HG02642 (cell line): ENCODE results near the gene COL6A3.
"Not testable (repeated sequence)": the region's sequence is repeated elsewhere in the genome, so short reads cannot be mapped to it uniquely, and the experiment has no call there.

Experiments
- ATAC-seq: cut with Tn5 transposase; IDR thresholded peaks from one replicate; pipeline ENCODE4 v1.9.1; 2021; ENCODE audit warnings: mild to moderate bottlenecking; ENCODE audit not compliant: unreplicated experiment, poor library complexity

Gene COL6A3

DNA sequence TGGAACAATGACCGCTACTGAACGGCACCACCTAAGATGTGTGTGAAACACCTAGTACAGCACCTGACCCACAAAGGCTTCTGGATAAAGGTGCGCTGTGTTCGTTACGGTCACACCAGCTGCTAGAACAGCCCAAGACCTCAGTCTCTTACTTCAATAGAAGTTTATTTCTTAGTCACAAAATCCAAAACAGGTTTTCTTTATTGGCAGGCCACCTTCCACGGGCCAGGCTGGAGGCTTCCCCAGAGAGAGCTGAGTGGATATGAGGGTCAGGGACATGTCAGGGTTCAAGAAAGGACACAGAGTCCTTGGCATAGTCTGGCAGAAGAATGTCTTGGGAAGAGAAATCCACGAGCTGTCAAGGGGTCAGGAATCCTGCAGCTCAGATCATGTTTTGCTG is 92.2 kb downstream of the COL6A3 start:
- ATAC-seq = no peak

DNA sequence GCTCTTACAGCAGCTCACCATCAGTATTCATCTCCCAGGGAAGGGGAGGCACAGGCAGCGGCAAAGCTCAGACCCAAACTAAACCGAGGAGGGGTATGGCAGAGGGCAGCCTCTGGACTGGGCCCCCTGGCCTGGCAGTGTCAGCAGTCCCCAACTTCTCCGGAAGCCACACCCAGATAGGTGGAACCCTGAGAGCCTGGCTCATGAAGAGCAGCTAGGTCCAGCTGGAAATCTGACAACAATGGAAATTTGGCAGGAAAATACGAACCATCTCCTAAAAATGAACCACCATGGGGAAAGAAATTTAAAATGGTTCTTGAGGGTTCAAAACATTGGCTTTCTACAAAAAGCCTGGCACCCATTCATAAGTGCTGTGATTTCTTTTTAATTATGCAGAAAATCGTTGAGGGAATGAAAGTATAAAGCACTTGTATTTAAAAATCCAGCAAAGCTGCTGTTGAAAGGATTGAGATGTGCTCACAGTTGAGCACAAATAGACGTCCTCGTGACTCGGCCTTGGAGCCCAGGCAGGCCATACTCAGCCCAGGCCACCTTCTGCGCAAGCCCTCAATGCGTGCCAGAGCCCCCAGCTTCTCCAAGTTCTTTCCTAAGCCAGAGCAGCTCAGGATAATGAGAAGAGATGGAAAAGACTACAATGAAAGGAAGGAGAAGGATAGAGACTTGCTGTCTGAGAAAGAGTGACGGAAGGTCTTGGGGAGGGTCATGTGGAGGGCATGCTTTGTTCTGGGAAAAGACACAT is 93.0 kb downstream of the COL6A3 start:
- ATAC-seq = no peak

DNA sequence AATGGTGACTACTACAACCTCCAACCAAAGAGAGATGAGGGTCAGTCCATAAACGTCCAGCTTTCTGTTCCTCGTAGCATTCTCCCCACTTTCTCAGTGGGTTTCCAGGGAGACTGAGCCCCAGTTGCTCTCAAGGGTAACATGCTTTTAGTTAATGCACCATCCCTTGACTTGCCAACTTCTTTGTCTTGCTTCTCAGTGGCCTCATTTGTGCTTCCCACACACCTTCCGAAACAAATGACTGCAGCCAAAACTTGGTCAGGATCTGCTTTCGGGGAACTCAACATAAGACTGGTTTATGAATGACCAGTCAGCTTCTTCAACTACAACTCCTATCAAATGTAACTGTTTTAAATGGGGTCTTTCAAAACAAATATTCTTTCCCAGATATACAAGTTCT is 94.1 kb downstream of the COL6A3 start:
- no peak for ATAC-seq

DNA sequence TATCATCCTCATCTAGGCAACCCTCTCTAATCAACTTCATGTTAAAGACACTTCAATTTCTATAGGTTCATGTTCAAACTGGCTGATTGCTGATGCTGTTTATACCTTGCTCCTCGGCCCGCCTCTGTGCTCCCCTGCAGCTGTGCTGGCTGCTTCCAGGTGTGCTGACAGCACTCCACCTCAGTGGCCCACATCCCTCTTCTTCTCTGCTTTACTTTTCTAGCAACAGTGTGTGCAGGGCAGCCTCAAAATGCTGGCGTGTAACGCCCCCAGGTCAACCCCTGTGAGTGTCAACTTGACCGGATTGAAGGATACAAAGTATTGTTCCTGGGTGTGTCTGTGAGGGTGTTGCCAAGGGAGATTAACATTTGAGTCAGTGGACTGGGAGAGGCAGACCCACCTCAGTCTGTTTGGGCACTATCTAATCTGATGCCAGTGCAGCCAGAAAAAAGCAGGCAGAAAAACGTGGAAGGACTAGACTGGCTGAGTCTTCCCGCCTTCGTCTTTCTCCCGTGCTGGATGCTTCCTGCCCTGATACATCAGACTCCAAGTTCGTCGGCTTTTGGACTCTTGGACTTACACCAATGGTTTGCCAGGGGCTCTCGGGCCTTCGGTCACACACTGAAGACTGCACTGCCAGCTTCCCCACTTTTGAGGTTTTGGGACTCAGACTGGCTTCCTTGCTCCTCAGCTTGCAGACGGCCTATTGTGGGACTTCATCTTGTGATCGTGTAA is 94.7 kb downstream of the COL6A3 start:
- ATAC-seq = no peak

DNA sequence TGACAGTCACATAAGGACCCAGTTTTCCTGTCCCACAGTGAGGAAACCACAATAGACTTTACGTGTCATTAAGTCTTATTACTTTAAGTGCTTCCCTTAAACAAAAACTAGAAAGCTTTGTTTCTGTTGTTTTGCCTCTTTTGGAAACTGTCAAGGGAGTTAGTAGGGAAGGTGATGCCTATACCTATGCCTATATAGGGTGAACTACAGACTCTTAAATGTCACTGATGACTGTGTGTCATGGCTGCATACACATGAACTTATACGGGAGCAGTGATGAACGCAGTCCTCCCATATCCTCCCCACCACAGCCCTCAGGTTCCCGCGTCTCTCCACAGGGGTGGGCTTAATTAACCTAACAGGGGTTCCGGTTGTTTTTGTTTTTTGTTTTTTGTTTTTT is 97.6 kb downstream of the COL6A3 start:
- ATAC-seq = no peak

DNA sequence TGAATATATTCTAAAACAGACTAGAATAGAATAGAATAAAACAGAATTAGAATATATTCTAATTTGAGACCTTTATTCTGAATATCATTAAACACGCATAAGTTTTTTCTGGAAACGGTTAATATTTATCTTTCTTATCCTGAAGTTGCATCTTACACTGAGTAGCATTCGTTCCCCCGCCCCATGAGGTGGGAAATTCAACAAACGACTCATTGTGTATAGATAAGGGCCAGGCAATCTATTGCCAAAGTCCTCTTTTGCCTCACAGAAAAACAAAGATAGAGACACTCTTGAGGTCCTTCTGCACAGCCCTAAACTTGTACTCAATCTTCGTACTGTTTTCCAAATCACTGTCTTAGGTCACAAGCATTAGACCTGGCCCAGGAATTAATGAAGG is 98.1 kb downstream of the COL6A3 start:
- no peak for ATAC-seq

DNA sequence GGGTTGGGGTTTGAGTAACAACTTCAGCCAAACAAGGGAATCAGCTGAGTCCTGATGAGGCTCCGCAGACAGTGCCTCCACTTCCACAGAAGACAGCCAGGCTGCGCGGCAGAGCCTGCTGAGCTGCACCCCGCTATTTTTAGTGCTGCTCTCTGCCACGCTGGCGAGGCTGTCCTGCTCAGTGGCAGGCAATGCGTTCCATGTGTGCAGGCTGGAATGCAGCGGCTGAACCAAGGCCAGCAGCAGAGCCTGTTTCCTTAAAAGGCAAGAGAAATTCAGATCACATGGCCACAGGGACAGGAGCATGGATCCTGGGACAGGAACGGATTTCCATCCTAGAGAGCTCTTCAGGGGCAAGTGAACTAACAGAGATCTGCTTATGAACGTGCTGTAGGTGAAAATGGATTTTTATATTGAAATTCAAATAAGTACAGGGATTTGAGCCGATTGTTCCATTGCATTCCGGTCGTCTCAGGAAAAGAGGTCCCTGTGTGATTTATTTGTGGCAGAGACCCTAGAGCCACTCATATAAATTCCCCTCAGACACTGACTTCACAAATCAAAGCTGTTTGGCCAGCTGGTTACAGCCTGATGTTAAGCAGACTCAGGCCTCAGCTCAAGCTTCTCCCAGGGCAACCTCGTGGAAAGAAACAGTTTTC is 98.7 kb downstream of the COL6A3 start:
- no peak for ATAC-seq

DNA sequence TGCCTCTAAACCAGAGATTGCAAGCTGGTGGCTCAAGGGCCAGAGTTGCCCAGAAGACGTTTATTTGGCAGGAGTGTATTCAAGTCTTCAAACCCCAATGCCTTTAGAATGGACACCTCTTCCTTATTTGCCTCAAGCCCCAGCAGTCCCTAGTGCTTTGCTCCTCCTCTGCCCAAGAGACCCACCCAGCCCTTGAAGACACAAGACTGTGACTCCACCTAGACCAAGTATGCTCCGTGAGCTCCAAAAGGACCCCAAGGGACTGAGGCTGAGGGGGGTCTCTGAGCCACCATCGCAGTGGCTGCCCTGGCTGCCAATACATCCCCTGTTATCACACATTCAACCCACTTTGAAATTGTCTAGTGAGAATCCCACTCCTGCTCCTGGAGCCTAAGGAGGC is 99.3 kb downstream of the COL6A3 start:
- ATAC-seq = no peak

DNA sequence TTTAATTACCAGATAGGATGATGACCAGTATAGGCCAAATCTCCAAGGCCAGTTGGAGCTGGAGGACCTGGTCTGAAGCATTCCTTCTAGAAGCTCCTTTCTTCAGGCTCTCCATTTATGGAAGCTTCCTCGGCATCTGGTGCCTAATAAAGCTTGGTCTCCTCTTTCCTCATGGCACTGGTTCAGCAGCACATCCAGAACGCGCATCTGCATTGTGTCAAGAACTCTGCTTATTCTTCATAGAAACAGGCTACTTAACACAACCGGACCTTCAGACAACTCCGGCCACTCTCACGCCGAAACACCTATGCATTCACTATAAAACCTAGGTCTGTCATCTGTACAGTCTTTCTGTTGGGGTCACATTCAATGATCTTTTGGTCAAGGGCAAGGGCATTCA is 99.8 kb downstream of the COL6A3 start:
- no peak for ATAC-seq

DNA sequence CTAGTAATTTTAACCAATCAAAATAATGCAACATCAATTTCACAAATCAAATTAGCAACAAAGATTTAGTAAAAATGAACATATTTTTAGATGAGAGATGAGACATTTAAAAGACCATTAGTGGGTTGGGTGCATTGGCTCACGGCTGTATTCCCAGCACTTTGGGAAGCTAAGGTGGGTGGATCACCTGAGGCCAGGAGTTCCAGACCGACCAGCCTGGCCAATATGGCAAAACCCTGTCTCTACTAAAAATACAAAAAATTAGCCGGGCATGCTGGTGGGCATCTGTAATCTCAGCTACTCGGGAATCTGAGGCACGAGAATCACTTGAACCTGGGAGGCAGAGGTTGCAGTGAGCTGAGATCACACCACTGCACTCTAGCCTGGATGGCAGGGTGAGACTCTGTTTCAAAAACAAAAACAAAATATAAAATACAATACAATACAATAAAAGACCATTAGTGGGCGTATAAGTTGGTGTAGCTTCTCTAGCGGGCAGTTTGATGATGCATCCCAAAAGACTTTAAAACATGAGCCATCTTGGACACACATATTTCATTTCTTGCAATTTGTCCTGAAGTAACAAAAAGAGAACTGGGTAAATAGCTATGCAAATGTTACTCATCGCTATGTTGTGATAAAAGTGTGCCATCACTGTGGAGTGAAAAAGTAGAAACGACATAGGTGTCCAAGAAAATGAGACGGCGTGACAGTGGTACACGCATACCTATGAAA is 101.8 kb downstream of the COL6A3 start:
- no peak for ATAC-seq

DNA sequence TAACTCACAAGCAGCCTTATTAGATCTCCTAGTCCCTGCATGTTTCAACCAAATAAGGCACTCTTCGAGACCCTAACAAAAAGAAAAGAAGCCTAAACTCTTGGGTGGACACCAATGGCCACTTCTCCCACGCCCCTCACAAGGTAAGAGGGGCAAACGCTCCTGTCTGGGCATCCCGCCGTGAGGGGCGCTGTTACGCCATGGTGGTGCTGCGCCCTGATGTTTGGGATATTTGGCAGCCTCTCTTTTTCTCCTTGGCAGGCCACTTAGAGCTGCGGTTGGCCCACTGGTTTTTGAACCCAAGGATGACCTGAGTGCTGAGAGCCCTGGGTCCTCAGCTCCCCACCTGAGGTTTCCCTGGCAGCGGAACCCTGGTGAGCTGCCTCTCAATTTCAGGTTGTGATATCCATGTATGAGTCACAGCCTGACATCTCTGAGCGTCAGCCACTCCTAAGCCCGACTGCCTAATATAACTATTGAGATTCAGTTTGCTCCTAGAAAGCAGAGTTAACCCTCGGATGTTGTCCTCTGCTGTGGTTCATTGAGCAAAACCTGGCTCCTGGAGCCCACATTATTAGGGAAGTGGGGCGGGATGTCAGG is 103.3 kb downstream of the COL6A3 start:
- no peak for ATAC-seq

DNA sequence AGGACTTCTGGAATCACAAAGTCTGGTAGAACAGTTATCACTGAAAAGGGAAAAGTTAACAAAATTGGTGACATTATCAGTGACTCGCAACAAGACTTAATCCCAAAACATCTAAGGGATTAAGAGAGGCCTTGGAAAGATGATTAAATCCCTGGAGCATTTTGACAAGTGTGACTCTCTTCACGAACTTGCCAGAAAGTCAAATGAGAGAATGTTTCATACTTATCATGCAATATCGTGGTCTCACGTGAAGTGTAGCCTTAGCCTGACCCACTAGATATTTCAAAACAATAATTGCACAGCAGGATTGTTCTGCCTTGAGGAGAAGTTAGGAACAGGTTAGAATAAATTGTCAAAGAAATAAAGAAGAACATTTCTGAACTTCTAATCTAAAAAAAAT is 104.5 kb downstream of the COL6A3 start:
- ATAC-seq = no peak

DNA sequence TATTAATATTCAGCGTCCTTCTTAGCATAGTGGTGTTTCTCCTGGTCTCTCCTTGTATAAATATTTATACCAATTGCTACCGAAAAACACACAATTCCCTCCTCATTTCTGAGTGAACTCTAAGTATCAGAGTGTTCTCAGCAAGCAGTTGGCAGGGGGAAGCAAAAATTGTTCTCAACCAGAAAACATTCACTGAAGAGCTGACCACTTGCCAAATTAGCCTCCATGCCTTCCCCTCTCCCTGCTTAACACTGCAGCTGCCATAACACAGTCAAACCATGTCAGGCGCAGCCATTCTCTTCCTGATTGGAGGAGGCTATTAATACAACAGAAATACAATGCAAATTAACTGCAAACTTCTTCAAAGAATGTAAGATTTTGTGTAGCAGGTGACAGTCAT is 105.0 kb downstream of the COL6A3 start:
- no peak for ATAC-seq

DNA sequence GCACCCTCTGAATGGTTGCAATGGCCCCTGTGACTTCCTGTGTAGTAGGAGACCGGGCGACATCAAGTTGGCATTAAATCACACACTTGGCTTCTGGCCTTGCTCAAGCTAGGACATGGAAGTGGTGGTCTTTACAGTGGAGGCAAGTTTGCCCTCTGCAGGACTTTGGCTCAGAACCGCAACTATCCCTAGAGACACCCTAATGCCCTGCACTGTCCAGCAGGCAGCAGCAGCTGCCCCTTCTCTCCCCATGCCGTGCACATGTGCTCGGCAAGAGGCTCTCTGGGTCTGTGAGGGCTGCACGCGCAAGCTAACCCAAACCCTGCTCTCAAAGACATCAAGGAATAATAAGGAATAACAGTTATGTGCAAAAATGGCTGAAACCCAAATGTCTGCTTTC is 106.5 kb downstream of the COL6A3 start:
- ATAC-seq = no peak

DNA sequence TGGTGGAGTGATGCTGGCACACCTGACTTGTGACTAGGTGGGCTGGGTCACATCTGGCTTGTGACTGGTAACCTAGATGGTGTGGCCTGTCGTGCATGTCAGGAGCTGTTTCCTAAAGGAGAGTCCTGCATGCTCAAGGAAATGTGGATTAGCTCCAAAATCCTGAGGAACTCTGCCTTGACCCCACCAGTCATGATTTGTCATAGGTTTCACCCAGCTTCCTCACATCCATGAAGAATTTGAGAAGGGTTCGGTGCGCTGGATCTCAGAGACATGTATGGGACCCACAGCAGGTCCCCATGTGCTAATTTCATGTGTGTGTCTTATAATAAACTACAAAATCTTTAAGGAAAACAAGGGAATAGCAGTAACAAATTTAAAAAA is 107.2 kb downstream of the COL6A3 start:
- ATAC-seq = no peak

DNA sequence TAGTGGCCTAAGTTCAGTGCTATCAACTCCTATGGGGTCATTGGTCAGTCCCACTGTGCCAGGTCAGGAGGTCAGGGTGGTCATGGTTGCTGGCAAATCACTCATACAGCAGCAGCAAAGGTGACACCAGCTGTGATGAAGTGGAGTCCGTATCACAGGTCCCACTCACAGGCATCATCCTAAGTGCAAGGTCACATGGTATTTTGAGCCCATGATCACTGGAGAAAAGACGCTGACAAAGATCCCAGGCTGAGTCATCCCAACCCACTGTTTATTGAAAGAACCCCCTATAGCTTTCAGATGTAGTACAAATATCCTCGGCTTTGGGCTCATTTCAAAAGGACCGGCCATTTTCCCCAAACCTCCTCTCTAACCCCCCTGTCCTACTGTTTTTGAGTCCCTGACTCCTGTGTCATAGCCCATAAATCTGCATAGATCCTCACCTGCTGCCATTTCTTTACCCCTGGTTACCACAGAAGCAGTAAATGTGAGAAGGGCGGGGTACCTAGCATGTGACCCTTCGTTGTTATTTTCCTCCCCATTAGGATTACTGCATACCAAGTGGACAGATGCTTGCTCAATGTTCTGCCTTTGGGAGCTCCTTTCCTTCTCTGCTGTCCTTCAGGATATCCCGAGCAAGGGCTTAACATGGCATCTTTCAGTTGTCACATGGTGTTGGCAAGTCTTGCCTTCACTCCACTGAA is 107.7 kb downstream of the COL6A3 start:
- ATAC-seq = no peak

DNA sequence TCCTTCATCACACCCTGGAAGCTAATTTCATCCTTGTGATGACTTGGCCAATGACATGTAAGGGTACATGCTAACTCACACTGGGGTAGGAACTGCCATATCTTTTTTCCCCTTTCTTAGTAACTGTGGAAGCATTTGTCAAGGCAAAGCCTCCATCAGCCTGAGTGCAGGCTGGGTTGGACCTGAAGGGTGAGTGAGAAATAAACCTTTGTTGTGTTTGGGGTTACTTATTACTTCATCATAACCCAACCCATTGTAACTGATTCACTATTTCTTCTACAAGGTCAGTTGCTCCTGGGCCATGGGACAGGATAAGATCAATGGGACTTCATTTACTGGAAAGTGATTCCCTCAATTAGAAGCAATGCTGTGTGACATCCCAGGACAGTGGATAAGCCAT is 108.4 kb downstream of the COL6A3 start:
- no peak for ATAC-seq

DNA sequence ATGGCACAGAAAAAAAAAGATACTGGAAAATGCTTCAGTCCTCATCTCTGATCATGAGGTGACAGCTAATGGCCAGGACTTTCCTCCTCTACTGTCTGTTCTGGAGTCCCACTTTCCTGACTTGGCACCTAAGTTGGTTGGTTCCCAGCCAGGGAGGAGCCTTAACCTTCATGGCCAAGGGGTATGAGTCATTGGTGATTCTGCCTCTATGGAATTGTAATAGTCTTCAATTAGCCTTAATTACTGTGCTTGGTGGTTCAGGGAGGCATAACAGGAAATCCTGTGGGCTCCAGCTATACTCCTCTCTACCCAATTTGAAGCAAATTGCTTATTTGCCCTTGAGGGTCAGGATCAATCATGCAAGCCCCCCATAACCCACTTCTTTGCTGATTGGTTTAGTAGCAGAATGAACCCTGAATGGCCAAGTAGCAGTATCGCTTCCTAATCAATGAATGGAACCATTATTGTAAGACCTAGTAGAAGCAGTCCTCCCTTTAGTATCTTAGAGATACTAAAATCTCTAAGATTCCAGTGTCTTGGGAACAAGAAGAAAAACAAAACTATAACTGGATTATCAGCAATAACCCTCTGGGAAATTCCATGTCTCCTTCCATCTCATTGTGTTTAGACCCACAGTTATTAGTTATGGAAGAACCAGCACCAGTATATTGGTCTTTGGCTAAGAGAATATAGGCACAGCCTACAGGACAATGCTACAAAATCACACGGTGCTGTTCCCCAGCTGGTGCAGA is 109.0 kb downstream of the COL6A3 start:
- ATAC-seq = no peak

DNA sequence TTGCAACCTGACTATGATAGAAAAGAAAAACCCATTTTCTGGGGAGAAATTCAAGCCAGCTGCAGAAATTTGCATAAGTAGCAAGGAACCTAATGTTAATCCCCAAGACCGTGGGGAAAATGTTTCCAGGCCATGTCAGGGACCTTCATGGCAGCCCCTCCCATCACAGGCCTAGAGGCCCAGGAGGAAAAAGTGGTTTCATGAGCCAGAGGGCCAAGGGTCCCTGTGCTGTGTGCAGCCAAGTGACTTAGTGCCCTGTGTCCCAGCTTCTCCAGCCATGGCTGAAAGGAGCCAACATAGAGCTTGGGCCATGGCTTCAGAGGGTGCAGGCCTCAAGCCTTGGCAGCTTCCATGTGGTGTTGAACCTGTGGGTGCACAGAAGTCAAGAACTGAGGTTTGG is 110.7 kb downstream of the COL6A3 start:
- ATAC-seq = not testable (repeated sequence)
